Fibroblast of peridontal ligament (primary cell): ENCODE results near the gene BNIP5.
"Not testable (repeated sequence)": the region's sequence is repeated elsewhere in the genome, so short reads cannot be mapped to it uniquely, and the experiment has no call there.

ENCODE experiments used
- DNase-seq: peaks from one replicate; pipeline ENCODE4 v3.0.0-alpha.2; 2010; ENCODE audit errors: extremely low read depth

Gene BNIP5

GRCh38 chr6:36343109-36343680 lies 6.5 kb upstream of the BNIP5 start:
- no peak for DNase-seq

- DNase-seq: peak; percentile 64
These were observed 4.1 kb upstream of the BNIP5 start for GRCh38 chr6:36340618-36341454.

- DNase-seq: no peak
These were observed 3.6 kb upstream of the BNIP5 start for GRCh38 chr6:36340306-36340617.

GRCh38 chr6:36339146-36339545 lies 2.5 kb upstream of the BNIP5 start:
- no peak for DNase-seq

GRCh38 chr6:36338223-36338622 lies 1.5 kb upstream of the BNIP5 start:
- not testable (repeated sequence) for DNase-seq

GRCh38 chr6:36337814-36338213 lies 1.1 kb upstream of the BNIP5 start:
- no peak for DNase-seq

- DNase-seq: no peak
These were observed 429 bp downstream of the BNIP5 start for GRCh38 chr6:36336208-36336710.

- no peak for DNase-seq
These were observed 1.1 kb downstream of the BNIP5 start for GRCh38 chr6:36335465-36336207.

GRCh38 chr6:36334832-36335459 lies 1.7 kb downstream of the BNIP5 start:
- DNase-seq: no peak

- DNase-seq: no peak
These were observed 2.6 kb downstream of the BNIP5 start for GRCh38 chr6:36333931-36334725.

- DNase-seq: no peak
These were observed 3.4 kb downstream of the BNIP5 start for GRCh38 chr6:36333171-36333895.

GRCh38 chr6:36331381-36331780 lies 5.3 kb downstream of the BNIP5 start:
- no peak for DNase-seq

GRCh38 chr6:36330366-36330765 lies 6.3 kb downstream of the BNIP5 start:
- DNase-seq: no peak

- DNase-seq: no peak
These were observed 6.8 kb downstream of the BNIP5 start for GRCh38 chr6:36329798-36330291.

GRCh38 chr6:36328600-36328999 lies 8.1 kb downstream of the BNIP5 start:
- DNase-seq: no peak

- DNase-seq: no peak
These were observed 8.8 kb downstream of the BNIP5 start for GRCh38 chr6:36327919-36328236.

- no peak for DNase-seq
These were observed 9.3 kb downstream of the BNIP5 start for GRCh38 chr6:36327226-36327918.

- no peak for DNase-seq
These were observed 10.2 kb downstream of the BNIP5 start for GRCh38 chr6:36326356-36326995.

- DNase-seq: no peak
These were observed 12.0 kb downstream of the BNIP5 start for GRCh38 chr6:36324715-36325114.

- DNase-seq: no peak
These were observed 12.5 kb downstream of the BNIP5 start for GRCh38 chr6:36324191-36324590.
